TTC549 (cell line): ENCODE data around the gene CRYGA.

Experiments
- FAIRE-seq: peaks from 2 replicates; lab custom pipeline; 2012; peaks lifted over from hg19 to GRCh38; lab: Jason Lieb, UNC

Gene CRYGA

GRCh38 chr2:208163489-208163888 lies at the start of gene CRYGA:
Gene CRYGA (minus strand): TSS chr2:208163589. CDS start chr2:208163556, 33 bp downstream.
- FAIRE-seq, result no peak

DNA sequence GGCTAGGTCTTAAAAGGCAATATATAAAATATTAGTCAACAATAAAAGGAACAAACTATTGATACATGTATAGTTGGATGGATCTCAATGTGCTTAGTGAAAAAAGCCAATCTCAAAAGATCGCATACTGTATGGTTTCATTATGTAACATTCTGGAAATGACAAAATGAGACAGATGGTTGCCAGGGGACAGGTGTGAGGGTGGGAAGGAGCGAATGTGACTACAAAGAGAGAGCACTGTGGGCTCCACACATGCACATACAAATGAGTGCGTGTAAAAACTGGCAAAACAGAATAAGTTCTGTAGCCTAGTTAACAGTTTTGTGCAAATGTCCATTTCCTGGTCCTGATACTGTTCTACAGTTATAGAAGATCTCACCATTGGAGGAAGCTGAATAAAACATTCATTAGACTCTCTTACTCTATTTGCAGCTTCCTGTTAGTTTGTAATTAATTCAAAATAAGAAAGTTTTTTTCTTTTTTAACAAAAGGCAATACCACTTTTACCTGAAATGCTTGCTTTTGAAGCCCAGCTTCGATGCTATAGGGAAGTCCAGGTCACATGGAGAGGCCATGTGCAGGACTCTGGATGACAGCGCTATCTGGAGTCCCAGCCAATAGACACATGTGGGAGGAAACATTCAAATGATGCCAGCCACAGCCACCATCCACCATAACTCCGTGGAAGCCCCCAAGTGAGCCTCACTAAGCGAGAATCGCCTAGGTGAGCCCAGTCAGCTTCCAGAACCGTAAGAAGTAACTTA lies 47.5 kb upstream of the CRYGA start:
- no peak for FAIRE-seq

- no peak for FAIRE-seq
Measured at GRCh38 chr2:208208335-208209085, 45.1 kb upstream of the CRYGA start.

- FAIRE-seq, result no peak
Measured at GRCh38 chr2:208207769-208208168, 44.4 kb upstream of the CRYGA start.

- no peak for FAIRE-seq
Measured at GRCh38 chr2:208204166-208204565, 40.8 kb upstream of the CRYGA start.

GRCh38 chr2:208195531-208195930 lies 32.1 kb upstream of the CRYGA start:
- no peak for FAIRE-seq

DNA sequence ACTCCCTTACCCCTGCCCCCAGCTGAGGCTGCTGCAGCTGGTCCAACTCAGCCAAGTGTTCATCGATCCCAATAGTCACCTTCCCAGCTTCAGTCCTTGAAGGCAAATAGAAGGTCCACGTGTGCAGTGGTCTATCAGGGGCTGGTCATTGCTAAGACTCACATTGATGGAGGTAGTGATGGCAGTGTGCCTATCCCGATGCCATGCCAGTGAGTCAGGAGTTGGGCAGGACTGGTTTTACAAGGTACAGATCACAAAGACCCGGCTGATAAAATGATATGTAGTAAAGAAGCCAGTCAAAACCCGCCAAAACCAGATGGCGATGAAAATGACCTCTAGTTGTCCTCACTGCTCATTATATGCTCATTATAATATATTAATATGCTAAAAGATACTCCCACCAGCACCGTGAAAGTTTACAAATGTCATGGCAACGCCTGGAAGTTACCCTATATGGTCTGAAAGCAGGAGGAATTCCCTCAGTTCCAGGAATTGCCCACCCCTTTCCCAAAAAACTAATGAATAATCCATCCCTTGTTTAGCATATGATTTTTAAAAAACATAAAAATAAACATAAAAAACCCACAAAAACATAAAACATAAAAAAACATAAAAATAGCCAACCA lies 29.3 kb upstream of the CRYGA start:
- FAIRE-seq, result no peak

DNA sequence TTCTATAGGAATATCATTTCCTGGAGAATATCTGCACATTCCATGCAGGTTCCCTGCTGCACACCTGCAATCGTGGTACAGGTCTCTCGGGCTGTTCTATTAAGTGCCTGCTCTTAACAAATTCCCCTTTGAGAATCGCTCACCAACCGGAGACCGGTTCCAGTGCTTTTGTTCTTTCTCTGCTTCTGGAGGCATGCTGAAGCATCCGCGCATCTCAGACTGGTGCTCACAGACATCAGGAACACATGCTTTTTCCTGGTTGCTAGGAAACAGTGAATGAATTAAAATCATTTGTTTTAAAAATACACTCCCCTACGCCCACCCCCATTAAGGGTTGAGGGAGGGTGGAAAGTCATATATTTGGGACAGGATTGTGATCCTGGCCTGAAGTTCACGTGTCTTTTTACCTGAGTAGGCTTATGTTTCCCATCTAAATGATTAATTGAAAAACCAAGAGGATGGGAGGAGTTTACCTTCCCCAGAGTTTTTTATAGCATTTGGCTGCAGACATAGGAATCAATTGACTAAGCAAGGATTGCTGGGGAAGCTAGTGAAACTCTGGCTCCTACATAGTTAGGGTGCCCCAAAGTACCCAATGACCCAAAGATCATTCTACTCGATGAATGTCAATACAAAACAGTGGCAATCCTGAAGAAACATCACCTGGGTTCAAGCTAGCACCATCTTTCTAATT lies 26.6 kb upstream of the CRYGA start, which contains the start of gene C2orf80:
TSS of gene C2orf80 (minus strand) at position 221 of the 694 bp plus-strand sequence. CDS start 3,044 bp downstream, outside the sequence.
- no peak for FAIRE-seq

- FAIRE-seq, result no peak
Measured at GRCh38 chr2:208189069-208189809, 25.9 kb upstream of the CRYGA start.

- FAIRE-seq, result no peak
Measured at GRCh38 chr2:208186893-208187292, 23.5 kb upstream of the CRYGA start.

DNA sequence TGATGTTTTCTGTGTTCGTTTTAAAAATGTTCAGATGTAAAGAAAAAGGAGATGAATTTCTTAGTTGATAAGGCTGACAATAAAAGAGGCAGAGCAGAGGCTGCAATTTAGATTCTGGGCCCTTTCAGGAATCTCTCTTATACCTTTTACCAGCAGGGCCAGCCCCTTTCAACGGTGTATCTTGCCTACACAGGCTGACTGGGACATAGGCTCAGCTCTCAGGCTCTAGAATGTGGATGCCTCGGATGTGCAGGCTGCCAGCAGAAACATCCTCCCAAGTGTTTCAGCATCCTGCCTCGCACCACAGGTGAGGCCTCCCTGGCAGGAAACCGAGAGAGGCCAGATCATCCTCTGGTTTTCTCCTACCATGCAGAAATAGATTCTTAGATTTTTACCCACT lies 23.1 kb upstream of the CRYGA start:
- FAIRE-seq, result no peak

DNA sequence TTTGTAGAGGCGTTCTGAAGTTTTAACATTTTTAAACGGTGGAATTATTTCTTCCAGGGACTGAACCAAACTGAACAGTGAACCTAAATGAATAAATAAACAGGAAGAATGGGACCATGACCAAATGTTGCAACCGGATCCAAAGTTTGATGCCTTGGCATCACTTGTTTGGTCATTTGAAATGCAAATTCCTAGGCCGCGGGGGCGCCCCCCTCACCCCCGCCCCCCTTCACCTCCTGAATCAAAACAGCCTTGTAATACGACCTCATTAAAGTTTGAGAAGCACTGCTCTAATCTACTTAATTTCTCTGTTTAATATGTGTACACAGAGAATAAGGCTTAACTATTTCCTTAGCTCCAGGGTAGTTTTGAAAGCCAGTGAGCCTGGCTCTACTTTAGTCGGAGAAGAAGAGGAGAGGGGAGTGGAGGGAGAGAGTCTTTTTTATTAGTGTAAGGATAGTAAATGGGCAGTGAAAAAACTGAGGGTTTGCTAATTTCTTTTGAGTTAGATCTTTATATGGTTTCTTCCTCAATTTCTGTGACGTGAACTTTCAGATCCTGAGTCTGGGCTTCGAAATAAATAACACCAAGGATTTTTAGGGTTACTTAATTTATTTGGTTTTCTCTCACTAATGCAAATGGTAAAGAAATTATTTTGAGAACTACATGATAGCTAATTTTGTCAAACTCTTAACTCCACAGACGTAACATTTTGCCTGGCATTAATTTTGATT lies 20.8 kb upstream of the CRYGA start:
- FAIRE-seq, result no peak

DNA sequence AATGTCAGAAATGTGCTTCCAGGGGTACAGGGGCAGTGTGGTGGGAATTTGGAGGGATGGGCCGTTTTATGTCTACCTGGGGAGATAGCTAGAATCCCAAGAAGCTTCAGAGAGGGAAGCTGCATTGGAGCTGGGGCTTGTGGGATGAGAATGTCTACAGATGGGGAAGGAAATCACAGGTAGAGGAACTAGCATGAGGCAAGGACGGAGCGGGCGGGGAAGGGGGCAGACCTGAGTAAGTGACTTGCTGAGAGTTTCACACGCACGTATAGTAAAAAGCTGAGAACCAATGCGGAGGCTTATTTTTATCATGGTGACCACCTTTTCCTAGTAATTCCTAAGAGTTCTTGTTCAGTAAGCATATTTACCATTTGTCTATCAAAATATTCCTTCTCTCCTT lies 20.1 kb upstream of the CRYGA start:
- FAIRE-seq, result no peak

GRCh38 chr2:208182835-208183234 lies 19.4 kb upstream of the CRYGA start:
- FAIRE-seq, result no peak

DNA sequence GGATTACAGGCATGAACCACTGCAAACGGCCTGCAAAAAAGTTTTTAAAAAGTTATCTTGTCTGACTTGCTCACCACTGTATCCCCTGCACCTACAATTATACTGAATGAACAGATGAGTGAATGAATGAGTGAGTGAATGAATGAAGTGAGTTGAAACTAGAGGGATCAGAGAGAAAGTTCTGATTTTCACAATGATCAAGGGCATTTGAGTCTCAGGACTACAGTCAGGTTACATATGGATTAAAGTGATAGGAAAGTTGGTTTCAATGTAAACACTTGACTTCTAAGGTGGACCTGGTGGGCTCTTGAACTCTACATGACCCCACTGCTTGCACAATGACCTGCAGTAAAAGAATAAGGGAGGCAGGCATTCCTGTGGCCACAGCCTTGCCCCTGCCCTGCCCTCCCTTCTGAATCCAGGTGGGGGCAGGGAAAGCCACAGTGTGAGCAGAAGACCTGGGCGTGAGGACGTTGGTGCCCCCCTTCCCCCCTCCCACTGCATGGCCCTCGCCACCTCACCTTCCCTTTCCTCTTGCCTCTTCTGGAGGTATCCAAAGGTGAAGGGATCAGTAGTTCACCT lies 15.7 kb upstream of the CRYGA start:
- FAIRE-seq, result no peak

GRCh38 chr2:208175840-208176153 lies 12.4 kb upstream of the CRYGA start:
- FAIRE-seq, result no peak

GRCh38 chr2:208175069-208175839 lies 11.9 kb upstream of the CRYGA start:
- FAIRE-seq, result peak; percentile 78

GRCh38 chr2:208174144-208174543 lies 10.8 kb upstream of the CRYGA start:
- no peak for FAIRE-seq

DNA sequence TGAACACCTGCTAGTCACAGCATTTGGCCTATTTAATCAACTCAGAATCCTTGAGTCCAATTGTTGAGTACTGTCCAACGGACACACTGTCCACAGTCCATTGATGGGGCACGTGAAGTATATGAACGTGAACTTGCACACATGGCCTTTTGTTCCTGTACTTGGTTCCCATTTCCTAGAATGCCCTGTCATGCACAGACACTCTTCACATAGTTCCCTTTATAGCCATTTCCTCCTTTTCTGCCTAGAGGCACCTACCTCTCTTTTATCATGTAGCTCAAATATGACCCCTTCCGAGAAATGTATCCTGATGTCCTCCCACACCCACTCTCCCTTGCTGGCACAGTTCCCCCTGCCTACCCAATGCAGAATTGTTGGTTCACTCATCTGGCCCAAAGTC lies 8.7 kb upstream of the CRYGA start:
- no peak for FAIRE-seq
